ENCODE data around the gene CTNNA3. TPM values are rescaled to one million over a fixed set of nuclear protein-coding genes. Genes with fewer than 3 reads are reported as not detected.

Gene CTNNA3
- total and polyA plus RNA-seq, 4 experiments from 2014 or later: not detected

DNA sequence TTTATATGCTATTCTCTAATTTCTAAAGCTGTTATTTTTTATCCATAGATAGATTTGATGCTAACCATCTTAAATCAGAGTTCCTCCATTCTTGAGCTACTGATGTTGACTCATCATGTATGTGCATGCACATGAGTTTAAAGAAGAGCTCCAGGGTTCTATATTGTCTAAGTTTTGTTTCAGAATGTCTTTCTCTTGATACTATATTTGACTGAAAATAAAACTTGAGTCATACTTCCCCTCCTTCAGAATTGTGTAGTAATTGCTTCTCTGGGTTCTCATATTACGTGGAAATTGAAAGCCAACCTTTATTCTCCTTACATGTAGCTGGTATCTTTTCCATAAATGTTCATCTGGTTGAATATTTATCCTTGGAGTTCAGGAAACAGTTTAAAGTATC lies 680.8 kb downstream of the CTNNA3 start:
- Histone ChIP-seq H3K9me3 (ENCODE audit: control insufficient read depth in 1 of 2, low read length in 2 of 2) (no peaks in the 10 kb centered on the region), H3K4me1 (ENCODE audit: insufficient read depth, low read length) (no peaks in the 10 kb centered on the region), H3K4me3 (ENCODE audit: low read length in 2 of 2) (no peak overlapping the region), H3K27ac (ENCODE audit: low read depth, low read length) (no peak overlapping the region), H3K36me3 (ENCODE audit: insufficient read depth, low read length) (no peaks in the 10 kb centered on the region), H3K27me3 (ENCODE audit: insufficient read depth, low read length) (no peaks in the 10 kb centered on the region)
- Mint-ChIP-seq H3K4me3 (peak overlapping the region in 1 of 8 donors; percentile 7), H3K9me3 (no peaks in the 10 kb centered on the region), H3K27ac (no peak overlapping the region), H3K4me1 (no peaks in the 10 kb centered on the region), H3K36me3 (no peaks in the 10 kb centered on the region), H3K27me3 (no peaks in the 10 kb centered on the region)
- DNase-seq: no peak
- intact Hi-C loops (cut with micrococcal nuclease): no loop called here
- CTCF ChIA-PET (ENCODE audit: partially characterized antibody): no interaction called here
- POLR2A ChIA-PET (ENCODE audit: partially characterized antibody): no interaction called here

GRCh38 chr10:67011981-67012380 lies 684.0 kb downstream of the CTNNA3 start:
- no peaks in the 10 kb centered on the region for H3K36me3 ChIP-seq (ENCODE audit: insufficient read depth, low read length)
- Mint-ChIP-seq H3K9me3 (peaks cover 0 to 3% (median 0%) of the 10 kb centered on the region in 8 donors), H3K4me3 (no peak overlapping the region), H3K4me1 (no peaks in the 10 kb centered on the region), H3K27me3 (no peaks in the 10 kb centered on the region), H3K36me3 (no peaks in the 10 kb centered on the region), H3K27ac (no peak overlapping the region)
- H3K9me3 ChIP-seq (ENCODE audit: control insufficient read depth in 1 of 2, low read length in 2 of 2): no peaks in the 10 kb centered on the region
- H3K27ac ChIP-seq (ENCODE audit: low read depth, low read length): no peak overlapping the region
- POLR2A ChIA-PET (ENCODE audit: partially characterized antibody): no interaction called here
- intact Hi-C loops (cut with micrococcal nuclease): no loop called here
- no peaks in the 10 kb centered on the region for H3K4me1 ChIP-seq (ENCODE audit: insufficient read depth, low read length)
- no peak for DNase-seq
- CTCF ChIA-PET (ENCODE audit: partially characterized antibody): no interaction called here
- H3K4me3 ChIP-seq (ENCODE audit: low read length in 2 of 2): no peak overlapping the region
- no peaks in the 10 kb centered on the region for H3K27me3 ChIP-seq (ENCODE audit: insufficient read depth, low read length)

DNA sequence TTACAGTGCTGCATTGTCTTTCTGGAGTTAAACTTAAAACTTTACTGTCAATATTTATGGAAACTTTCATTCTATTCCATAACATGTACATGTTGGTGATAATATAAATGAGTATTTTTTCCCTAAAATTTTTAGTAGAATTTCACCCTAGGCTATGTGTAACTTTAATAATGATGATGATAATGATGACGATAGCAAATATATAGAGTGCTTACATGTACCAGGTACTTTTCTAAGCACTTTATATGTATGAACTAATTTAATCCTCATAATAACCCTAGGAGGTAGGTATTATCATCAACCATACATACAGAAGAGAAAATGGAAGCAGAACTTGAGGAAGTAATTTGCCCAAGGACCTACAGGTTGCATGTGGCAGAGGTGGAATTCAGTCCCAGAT lies 684.5 kb downstream of the CTNNA3 start:
- Mint-ChIP-seq H3K4me1 (no peaks in the 10 kb centered on the region), H3K27me3 (no peaks in the 10 kb centered on the region), H3K27ac (no peak overlapping the region), H3K4me3 (no peak overlapping the region), H3K9me3 (peaks cover 0 to 3% (median 0%) of the 10 kb centered on the region in 8 donors), H3K36me3 (no peaks in the 10 kb centered on the region)
- ChIA-PET POLR2A (ENCODE audit: partially characterized antibody) (no interaction called here), CTCF (ENCODE audit: partially characterized antibody) (no interaction called here)
- no peak overlapping the region for H3K27ac ChIP-seq (ENCODE audit: low read depth, low read length)
- no peaks in the 10 kb centered on the region for H3K9me3 ChIP-seq (ENCODE audit: control insufficient read depth in 1 of 2, low read length in 2 of 2)
- H3K27me3 ChIP-seq (ENCODE audit: insufficient read depth, low read length): no peaks in the 10 kb centered on the region
- intact Hi-C loops (cut with micrococcal nuclease): no loop called here
- no peaks in the 10 kb centered on the region for H3K36me3 ChIP-seq (ENCODE audit: insufficient read depth, low read length)
- no peak for DNase-seq
- H3K4me3 ChIP-seq (ENCODE audit: low read length in 2 of 2): no peak overlapping the region
- no peaks in the 10 kb centered on the region for H3K4me1 ChIP-seq (ENCODE audit: insufficient read depth, low read length)

- peaks cover 0 to 3% (median 0%) of the 10 kb centered on the region in 8 donors for H3K9me3 Mint-ChIP-seq
- POLR2A ChIA-PET (ENCODE audit: partially characterized antibody): no interaction called here
- no peaks in the 10 kb centered on the region for H3K27me3 ChIP-seq (ENCODE audit: insufficient read depth, low read length)
- no peaks in the 10 kb centered on the region for H3K36me3 Mint-ChIP-seq
- no peaks in the 10 kb centered on the region for H3K27me3 Mint-ChIP-seq
- no peak overlapping the region for H3K4me3 Mint-ChIP-seq
- no peaks in the 10 kb centered on the region for H3K4me1 Mint-ChIP-seq
- no peaks in the 10 kb centered on the region for H3K36me3 ChIP-seq (ENCODE audit: insufficient read depth, low read length)
- CTCF ChIA-PET (ENCODE audit: partially characterized antibody): no interaction called here
- no peak overlapping the region for H3K4me3 ChIP-seq (ENCODE audit: low read length in 2 of 2)
- no peaks in the 10 kb centered on the region for H3K4me1 ChIP-seq (ENCODE audit: insufficient read depth, low read length)
- intact Hi-C loops (cut with micrococcal nuclease): no loop called here
- no peak overlapping the region for H3K27ac Mint-ChIP-seq
- no peaks in the 10 kb centered on the region for H3K9me3 ChIP-seq (ENCODE audit: control insufficient read depth in 1 of 2, low read length in 2 of 2)
- no peak for DNase-seq
- no peak overlapping the region for H3K27ac ChIP-seq (ENCODE audit: low read depth, low read length)
These were observed 690.0 kb downstream of the CTNNA3 start for GRCh38 chr10:67005981-67006380.

DNA sequence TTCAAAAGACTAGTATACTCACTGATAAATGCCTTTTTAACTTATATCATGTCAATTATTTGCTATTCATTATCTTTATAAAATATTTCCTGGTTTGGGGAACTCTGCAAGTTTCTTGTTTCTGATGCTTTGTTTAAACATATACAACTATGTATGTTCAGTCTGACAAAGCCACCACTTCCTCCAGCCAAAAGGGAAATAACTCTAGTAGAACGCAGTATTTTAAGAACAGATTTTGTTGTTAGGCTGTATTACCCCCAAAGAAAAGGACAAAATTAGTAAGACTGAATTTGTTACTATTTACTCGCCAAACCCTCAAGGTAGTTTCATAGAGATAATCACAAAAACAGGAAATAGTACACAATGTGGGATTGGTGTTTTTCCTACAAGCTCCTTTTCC lies 691.3 kb downstream of the CTNNA3 start:
- Mint-ChIP-seq H3K4me3 (no peak overlapping the region), H3K27me3 (no peaks in the 10 kb centered on the region), H3K9me3 (peaks cover 0 to 3% (median 0%) of the 10 kb centered on the region in 8 donors), H3K27ac (no peak overlapping the region), H3K36me3 (no peaks in the 10 kb centered on the region), H3K4me1 (no peaks in the 10 kb centered on the region)
- DNase-seq: no peak
- intact Hi-C loops (cut with micrococcal nuclease): no loop called here
- no peaks in the 10 kb centered on the region for H3K4me1 ChIP-seq (ENCODE audit: insufficient read depth, low read length)
- POLR2A ChIA-PET (ENCODE audit: partially characterized antibody): no interaction called here
- H3K27me3 ChIP-seq (ENCODE audit: insufficient read depth, low read length): no peaks in the 10 kb centered on the region
- no peak overlapping the region for H3K27ac ChIP-seq (ENCODE audit: low read depth, low read length)
- H3K4me3 ChIP-seq (ENCODE audit: low read length in 2 of 2): no peak overlapping the region
- CTCF ChIA-PET (ENCODE audit: partially characterized antibody): no interaction called here
- H3K9me3 ChIP-seq (ENCODE audit: control insufficient read depth in 1 of 2, low read length in 2 of 2): no peaks in the 10 kb centered on the region
- H3K36me3 ChIP-seq (ENCODE audit: insufficient read depth, low read length): no peaks in the 10 kb centered on the region

DNA sequence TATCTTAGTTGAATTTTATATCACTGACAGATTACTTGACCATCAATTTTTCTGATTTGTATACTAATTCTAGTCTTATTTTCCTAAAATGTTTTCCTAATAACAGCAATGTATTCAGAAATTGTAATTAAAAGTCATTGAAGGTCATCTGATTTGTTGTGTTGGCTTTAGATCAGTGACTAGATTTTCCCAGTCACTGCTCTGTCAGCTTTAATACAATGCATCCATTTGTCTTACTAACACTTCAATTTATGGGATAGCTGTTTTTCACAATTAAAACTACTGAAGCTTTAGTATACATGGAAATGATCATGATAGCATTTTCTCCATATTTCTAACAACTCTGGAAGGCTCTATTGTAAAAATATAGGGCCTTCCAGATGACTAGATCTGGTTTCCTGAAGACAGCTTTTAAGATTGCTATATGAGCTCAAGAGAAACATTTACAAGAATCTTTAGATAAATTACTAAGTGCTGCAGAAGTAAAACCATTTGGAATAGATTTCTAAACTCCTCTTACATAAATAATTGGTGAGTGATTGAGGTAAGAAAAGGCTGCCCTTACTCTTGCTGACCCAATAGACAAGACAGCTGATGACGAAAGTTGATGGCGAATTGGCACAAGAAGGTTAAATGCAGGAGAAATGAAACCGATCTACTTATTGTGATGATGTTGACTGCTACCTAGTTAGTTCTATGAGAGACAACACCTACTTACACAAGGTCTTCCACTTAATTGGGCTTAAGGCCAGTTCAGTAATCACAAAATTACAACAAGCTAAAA lies 696.0 kb downstream of the CTNNA3 start:
- Mint-ChIP-seq H3K36me3 (no peaks in the 10 kb centered on the region), H3K27me3 (no peaks in the 10 kb centered on the region), H3K27ac (no peak overlapping the region), H3K4me1 (no peaks in the 10 kb centered on the region), H3K9me3 (peaks cover 0 to 2% (median 0%) of the 10 kb centered on the region in 8 donors), H3K4me3 (no peak overlapping the region)
- H3K9me3 ChIP-seq (ENCODE audit: control insufficient read depth in 1 of 2, low read length in 2 of 2): no peaks in the 10 kb centered on the region
- H3K27me3 ChIP-seq (ENCODE audit: insufficient read depth, low read length): no peaks in the 10 kb centered on the region
- H3K4me1 ChIP-seq (ENCODE audit: insufficient read depth, low read length): no peaks in the 10 kb centered on the region
- ChIA-PET CTCF (ENCODE audit: partially characterized antibody) (no interaction called here), POLR2A (ENCODE audit: partially characterized antibody) (no interaction called here)
- no peak overlapping the region for H3K27ac ChIP-seq (ENCODE audit: low read depth, low read length)
- intact Hi-C loops (cut with micrococcal nuclease): no loop called here
- no peaks in the 10 kb centered on the region for H3K36me3 ChIP-seq (ENCODE audit: insufficient read depth, low read length)
- H3K4me3 ChIP-seq (ENCODE audit: low read length in 2 of 2): no peak overlapping the region
- no peak for DNase-seq

GRCh38 chr10:66996996-66997395 lies 699.0 kb downstream of the CTNNA3 start:
- no peak for DNase-seq
- CTCF ChIA-PET (ENCODE audit: partially characterized antibody): no interaction called here

More at GRCh38 chr10:66996996-66997395, 699.0 kb downstream of the CTNNA3 start:
- H3K4me3 Mint-ChIP-seq: no peak overlapping the region
- no peaks in the 10 kb centered on the region for H3K36me3 Mint-ChIP-seq
- H3K4me3 ChIP-seq (ENCODE audit: low read length in 2 of 2): no peak overlapping the region
- H3K4me1 ChIP-seq (ENCODE audit: insufficient read depth, low read length): no peaks in the 10 kb centered on the region
- H3K27ac Mint-ChIP-seq: no peak overlapping the region
- POLR2A ChIA-PET (ENCODE audit: partially characterized antibody): no interaction called here
- H3K4me1 Mint-ChIP-seq: no peaks in the 10 kb centered on the region
- H3K27me3 ChIP-seq (ENCODE audit: insufficient read depth, low read length): no peaks in the 10 kb centered on the region
- H3K9me3 ChIP-seq (ENCODE audit: control insufficient read depth in 1 of 2, low read length in 2 of 2): no peaks in the 10 kb centered on the region
- no peaks in the 10 kb centered on the region for H3K36me3 ChIP-seq (ENCODE audit: insufficient read depth, low read length)
- H3K27ac ChIP-seq (ENCODE audit: low read depth, low read length): no peak overlapping the region
- intact Hi-C loops (cut with micrococcal nuclease): no loop called here
- H3K27me3 Mint-ChIP-seq: peaks cover 0 to 2% of the 10 kb centered on the region in 2 donors
- H3K9me3 Mint-ChIP-seq: peaks cover 0 to 5% (median 0%) of the 10 kb centered on the region in 8 donors
